ENCODE data around the gene LRRC74A. TPM values are rescaled to one million over a fixed set of nuclear protein-coding genes. Genes with fewer than 3 reads are reported as not detected.

LRRC74A gene
- total RNA-seq = not detected
- long read RNA-seq, partial matches to known transcripts = 0 of 2 reads
- long read RNA-seq, other reads (novel, unspliced or antisense) = 2 of 2 reads

GRCh38 chr14:76826122-76826521 is at the start of gene LRRC74A:
Gene LRRC74A, plus strand, starts transcription at chr14:76826408. Its CDS starts 290 bp downstream, at chr14:76826698.
- intact Hi-C loops (cut with DNase I) = no loop called here
- no peak for DNase-seq (ENCODE audit: low spot score)

GRCh38 chr14:76776428-76777251 is 49.6 kb upstream of the LRRC74A start:
- DNase-seq (ENCODE audit: low spot score) = peak; percentile 65
- intact Hi-C loops (cut with DNase I) = no loop called here

- DNase-seq (ENCODE audit: low spot score) = peak; percentile 69
- intact Hi-C loops (cut with DNase I) = no loop called here
These were observed 48.5 kb upstream of the LRRC74A start for GRCh38 chr14:76777721-76778120.

- intact Hi-C loops (cut with DNase I) = no loop called here
- DNase-seq (ENCODE audit: low spot score) = peak; percentile 59
These were observed 47.5 kb upstream of the LRRC74A start for GRCh38 chr14:76778546-76779215.

- DNase-seq (ENCODE audit: low spot score) = peak; percentile 69
- intact Hi-C loops (cut with DNase I) = no loop called here
These were observed 46.8 kb upstream of the LRRC74A start for GRCh38 chr14:76779221-76780057.

DNA sequence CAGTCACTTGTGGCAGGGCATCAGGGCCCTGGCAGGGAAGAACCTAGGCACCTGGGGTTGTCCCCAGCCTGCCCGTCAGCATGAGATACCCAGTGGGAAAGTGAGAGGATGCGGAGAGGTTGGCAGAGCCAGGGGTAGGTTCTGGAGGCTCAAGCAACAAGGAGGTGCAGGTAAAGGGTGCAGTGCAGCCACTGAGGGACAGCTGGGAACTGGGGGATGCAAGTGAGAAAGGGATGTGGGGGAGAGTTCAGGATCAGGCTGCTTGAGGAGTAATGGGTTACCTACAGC is 46.2 kb upstream of the LRRC74A start:
- intact Hi-C loops (cut with DNase I) = no loop called here
- peak; percentile 69 for DNase-seq (ENCODE audit: low spot score)

GRCh38 chr14:76780360-76780759 is 45.8 kb upstream of the LRRC74A start:
- peak; percentile 43 for DNase-seq (ENCODE audit: low spot score)
- intact Hi-C loops (cut with DNase I) = no loop called here

GRCh38 chr14:76780875-76781647 is 45.1 kb upstream of the LRRC74A start:
- peak; percentile 80 for DNase-seq (ENCODE audit: low spot score)
- intact Hi-C loops (cut with DNase I) = no loop called here

DNA sequence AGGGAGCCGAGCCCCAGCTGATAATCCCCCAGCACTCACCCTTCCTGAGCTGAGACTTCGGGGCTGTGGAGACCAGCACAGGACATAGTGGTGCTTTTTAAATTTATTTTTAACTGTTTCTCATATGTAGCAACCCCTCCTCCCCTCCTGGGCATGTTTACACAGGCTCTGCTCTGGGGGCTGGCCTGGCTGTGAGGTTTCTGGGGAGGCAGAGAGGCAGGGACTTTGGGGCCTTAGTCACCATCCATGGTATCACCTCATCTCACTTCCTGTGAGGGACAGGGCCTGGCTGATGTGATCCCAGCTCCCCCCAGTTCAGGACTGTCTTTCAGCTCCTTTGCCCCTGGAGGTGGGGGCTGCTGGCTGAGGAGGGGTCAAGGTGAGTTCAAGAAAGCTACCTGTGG is 44.6 kb upstream of the LRRC74A start:
- intact Hi-C loops (cut with DNase I) = no loop called here
- peak; percentile 63 for DNase-seq (ENCODE audit: low spot score)

- intact Hi-C loops (cut with DNase I) = no loop called here
- peak; percentile 50 for DNase-seq (ENCODE audit: low spot score)
These were observed 43.9 kb upstream of the LRRC74A start for GRCh38 chr14:76782115-76782884.

GRCh38 chr14:76782885-76783566 is 43.2 kb upstream of the LRRC74A start:
- intact Hi-C loops (cut with DNase I) = no loop called here
- peak; percentile 66 for DNase-seq (ENCODE audit: low spot score)

DNA sequence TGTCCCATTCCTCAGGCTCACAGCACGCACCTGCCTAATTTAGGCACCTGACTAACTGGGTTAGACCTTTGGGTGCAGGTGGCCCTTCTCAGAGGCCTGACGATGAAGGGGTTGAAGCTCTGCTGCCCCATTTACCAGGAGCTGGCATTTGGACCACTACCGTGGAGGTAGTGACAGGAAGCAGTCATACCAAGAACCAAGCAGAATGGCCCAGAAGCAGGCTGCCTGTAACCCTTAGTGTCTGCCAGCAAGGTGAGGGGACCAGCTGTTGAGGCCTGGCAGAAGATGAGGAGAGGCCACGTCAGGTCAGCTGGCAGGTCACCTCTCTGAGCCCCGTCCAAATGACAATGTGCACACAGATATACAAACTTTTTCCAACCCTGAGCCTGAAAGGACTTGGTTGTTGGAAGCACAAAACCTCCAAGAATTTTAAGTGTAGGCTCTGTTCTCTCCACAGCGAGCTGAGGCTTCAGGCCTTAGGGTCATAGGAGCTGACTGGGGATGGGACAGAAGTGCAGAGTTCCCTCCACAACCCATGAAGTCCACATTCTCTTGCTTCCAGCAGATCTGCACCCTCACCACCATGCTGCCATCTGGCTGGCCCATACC is 41.8 kb upstream of the LRRC74A start:
- intact Hi-C loops (cut with DNase I) = loop anchor here (1.0 kb wide), 1 partner anchor 74 kb away; no protein-coding TSS in a partner anchor
- no peak for DNase-seq (ENCODE audit: low spot score)

DNA sequence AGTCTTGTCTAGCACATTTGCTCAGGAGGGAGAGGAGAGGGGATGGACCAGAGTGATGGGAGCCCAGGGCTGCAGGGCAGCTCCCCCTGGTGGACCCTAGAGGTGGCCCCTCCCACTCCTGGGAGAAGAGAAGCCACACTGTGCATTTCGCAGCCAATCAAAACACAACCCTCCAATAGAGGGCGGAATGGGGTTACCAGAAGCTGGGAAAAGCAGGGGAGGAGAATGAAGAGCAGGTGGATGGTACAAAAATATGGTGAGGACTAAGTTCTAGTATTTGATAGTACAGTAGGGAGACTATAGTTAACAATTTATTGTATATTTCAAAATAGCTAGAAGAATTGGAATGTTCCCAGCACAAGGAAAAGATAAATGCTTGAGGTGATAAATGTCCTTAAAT is 41.3 kb upstream of the LRRC74A start:
- intact Hi-C loops (cut with DNase I) = loop anchor here (1.0 kb wide), 1 partner anchor 75 kb away; no protein-coding TSS in a partner anchor

GRCh38 chr14:76786601-76787000 is 39.6 kb upstream of the LRRC74A start:
- intact Hi-C loops (cut with DNase I) = no loop called here
- no peak for DNase-seq (ENCODE audit: low spot score)

More for the DNA sequence above, 41.3 kb upstream of the LRRC74A start:
- peak; percentile 82 for DNase-seq (ENCODE audit: low spot score)

DNA sequence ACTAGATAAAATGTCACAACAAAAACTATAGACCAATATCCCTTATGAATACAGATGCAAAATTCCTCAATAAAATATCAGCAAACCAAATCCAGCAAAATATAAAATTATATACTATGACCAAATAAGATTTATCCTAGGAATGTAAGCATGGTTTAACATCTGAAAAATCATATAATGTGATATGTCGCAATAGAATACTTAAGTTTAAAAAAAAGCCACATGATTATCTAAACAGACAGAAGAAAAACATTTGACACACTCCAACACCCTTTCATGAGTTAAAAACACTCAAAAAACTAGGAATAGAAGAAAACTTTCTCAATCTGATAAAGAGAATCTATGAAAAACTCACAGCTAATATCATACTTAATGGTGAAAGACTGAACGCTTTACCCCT is 33.8 kb upstream of the LRRC74A start:
- intact Hi-C loops (cut with DNase I) = no loop called here

GRCh38 chr14:76793324-76793723 is 32.9 kb upstream of the LRRC74A start:
- no peak for DNase-seq (ENCODE audit: low spot score)
- intact Hi-C loops (cut with DNase I) = no loop called here

More for the DNA sequence above, 33.8 kb upstream of the LRRC74A start:
- DNase-seq (ENCODE audit: low spot score) = no peak

DNA sequence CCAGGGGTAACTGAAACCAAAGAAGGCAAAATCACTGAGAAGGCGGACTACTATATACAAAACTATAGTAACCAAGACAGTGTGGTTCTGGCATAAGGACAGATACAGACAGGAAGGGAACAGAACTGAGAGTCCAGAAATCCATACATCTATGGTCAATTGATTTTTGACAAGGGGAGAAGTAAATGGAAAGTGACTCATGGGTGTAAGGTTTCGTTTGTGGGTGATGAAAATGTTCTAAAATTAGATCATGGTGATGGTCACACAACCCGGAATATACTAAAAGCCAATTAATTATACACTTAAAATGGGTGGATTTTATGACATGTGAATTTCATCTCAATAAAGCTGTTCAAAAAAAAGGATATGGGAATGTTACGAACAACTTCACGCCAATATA is 32.3 kb upstream of the LRRC74A start:
- DNase-seq (ENCODE audit: low spot score) = no peak
- intact Hi-C loops (cut with DNase I) = no loop called here

DNA sequence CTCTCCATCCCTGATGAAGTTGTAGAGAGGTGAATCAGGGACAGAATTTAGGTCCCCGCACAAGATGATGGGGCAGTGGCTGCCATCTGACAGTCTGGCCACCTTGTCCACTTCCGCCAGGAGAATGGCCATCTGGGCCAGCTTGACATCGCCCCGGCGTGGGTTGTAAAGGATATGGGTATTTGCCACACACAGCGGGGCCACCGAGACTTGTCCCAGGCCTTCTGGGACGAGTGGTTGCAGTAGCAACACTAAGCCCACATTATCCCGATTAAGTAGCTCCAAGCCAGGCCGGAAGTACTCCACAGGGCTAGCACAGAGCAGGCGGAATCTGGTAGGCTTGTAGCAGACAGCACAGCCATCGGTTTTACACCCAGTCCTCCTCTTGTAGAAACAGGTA is 19.8 kb upstream of the LRRC74A start:
- no peak for DNase-seq (ENCODE audit: low spot score)
- intact Hi-C loops (cut with DNase I) = no loop called here

All from cardiac septum (tissue), 1 donor.